SIG-M5 (cell line): Measurements from ENCODE around the gene GIGYF2.

Source experiments
- DNase-seq: peaks from one replicate; lab custom pipeline; 2025; lab: John Stamatoyannopoulos, UW

GIGYF2 gene

GRCh38 chr2:232869138-232870017 is 172.2 kb downstream of the GIGYF2 start:
- DNase-seq, result no peak

- no peak for DNase-seq
These were observed 173.1 kb downstream of the GIGYF2 start, which contains the start of gene SNORC for GRCh38 chr2:232870018-232870765. TSS of gene SNORC (plus strand) at chr2:232870264. CDS start at chr2:232870342, 78 bp downstream.

GRCh38 chr2:232870766-232871371 is 173.7 kb downstream of the GIGYF2 start:
- no peak for DNase-seq

GRCh38 chr2:232871418-232871834 is 174.3 kb downstream of the GIGYF2 start:
- no peak for DNase-seq

- DNase-seq, result no peak
These were observed 175.0 kb downstream of the GIGYF2 start for GRCh38 chr2:232871835-232872736.

GRCh38 chr2:232872826-232873225 is 175.7 kb downstream of the GIGYF2 start:
- DNase-seq, result no peak

GRCh38 chr2:232873292-232873908 is 176.3 kb downstream of the GIGYF2 start:
- DNase-seq, result no peak

GRCh38 chr2:232873909-232874641 is 176.9 kb downstream of the GIGYF2 start:
- peak; percentile 14 for DNase-seq

- no peak for DNase-seq
These were observed 177.6 kb downstream of the GIGYF2 start for GRCh38 chr2:232874677-232875223.

GRCh38 chr2:232875256-232876121 is 178.4 kb downstream of the GIGYF2 start:
- DNase-seq, result no peak

GRCh38 chr2:232876161-232876977 is 179.2 kb downstream of the GIGYF2 start:
- DNase-seq, result no peak

GRCh38 chr2:232876978-232877441 is 179.9 kb downstream of the GIGYF2 start:
- no peak for DNase-seq

GRCh38 chr2:232877940-232878511 is 180.9 kb downstream of the GIGYF2 start:
- DNase-seq, result no peak

GRCh38 chr2:232878855-232879617 is 181.9 kb downstream of the GIGYF2 start:
- no peak for DNase-seq

- no peak for DNase-seq
These were observed 182.7 kb downstream of the GIGYF2 start for GRCh38 chr2:232879618-232880494.
